GM19455 (cell line): ENCODE results near the gene SPECC1L.
A peak's percentile ranks its signal among the peaks of the same experiment; 100 is the strongest.
"Not testable (repeated sequence)": the region's sequence is repeated elsewhere in the genome, so short reads cannot be mapped to it uniquely, and the experiment has no call there.

Source experiments
- ATAC-seq: cut with Tn5 transposase; IDR thresholded peaks from one replicate; pipeline ENCODE4 v1.9.1; 2021; ENCODE audit not compliant: unreplicated experiment

SPECC1L gene

GRCh38 chr22:24270556-24271385 lies at the start of gene SPECC1L:
TSS of gene SPECC1L (plus strand) at chr22:24270831. CDS start at chr22:24302232, 31,401 bp downstream.
- peak; percentile 78 for ATAC-seq

DNA sequence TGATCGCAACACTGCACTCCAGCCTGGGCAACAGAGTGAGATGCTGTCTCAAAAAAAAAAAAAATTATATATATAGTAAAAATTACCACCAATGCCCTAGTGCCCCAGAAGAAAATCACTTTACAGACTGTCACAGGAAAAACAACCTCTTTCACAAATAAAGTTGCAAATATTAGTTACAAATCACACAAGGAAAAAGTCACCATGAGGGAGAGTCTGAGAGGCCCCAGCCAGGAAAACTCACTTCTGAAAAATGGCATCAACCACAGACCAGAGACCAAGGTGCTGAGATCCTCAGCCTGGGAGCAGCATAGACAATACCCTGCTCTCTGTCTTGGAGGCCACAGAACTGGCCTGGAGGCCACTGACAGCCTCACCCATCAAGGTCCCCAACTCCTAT lies 46.2 kb upstream of the SPECC1L start:
- ATAC-seq: no peak

DNA sequence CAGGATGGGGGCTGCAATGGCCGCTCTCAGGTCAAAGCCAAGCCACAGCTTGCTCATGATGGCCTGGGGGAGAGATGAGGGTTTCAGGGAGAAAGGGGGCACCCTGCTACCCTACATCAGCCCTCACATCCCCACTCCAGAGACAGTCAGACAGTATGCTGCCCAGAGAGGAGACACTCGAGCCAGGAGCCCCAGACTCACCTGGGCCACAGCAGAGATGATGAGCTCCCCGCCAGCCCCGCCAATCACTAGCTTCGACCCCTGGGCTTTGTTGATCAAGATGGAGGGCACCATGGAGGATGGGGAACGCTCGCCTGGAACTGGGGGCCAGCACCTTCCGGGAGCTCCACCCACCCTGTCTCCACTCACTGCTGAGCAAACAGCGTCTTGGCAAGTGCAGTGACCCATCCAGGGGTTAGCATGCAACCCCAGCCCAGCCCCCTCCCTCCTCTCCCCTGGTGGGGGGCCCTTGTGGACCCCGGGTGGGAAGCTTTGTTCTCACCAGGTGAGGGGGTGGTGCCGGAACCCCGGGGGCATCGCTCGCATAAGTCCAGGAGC lies 45.5 kb upstream of the SPECC1L start:
- ATAC-seq: no peak

GRCh38 chr22:24225951-24226350 lies 44.7 kb upstream of the SPECC1L start:
- no peak for ATAC-seq

DNA sequence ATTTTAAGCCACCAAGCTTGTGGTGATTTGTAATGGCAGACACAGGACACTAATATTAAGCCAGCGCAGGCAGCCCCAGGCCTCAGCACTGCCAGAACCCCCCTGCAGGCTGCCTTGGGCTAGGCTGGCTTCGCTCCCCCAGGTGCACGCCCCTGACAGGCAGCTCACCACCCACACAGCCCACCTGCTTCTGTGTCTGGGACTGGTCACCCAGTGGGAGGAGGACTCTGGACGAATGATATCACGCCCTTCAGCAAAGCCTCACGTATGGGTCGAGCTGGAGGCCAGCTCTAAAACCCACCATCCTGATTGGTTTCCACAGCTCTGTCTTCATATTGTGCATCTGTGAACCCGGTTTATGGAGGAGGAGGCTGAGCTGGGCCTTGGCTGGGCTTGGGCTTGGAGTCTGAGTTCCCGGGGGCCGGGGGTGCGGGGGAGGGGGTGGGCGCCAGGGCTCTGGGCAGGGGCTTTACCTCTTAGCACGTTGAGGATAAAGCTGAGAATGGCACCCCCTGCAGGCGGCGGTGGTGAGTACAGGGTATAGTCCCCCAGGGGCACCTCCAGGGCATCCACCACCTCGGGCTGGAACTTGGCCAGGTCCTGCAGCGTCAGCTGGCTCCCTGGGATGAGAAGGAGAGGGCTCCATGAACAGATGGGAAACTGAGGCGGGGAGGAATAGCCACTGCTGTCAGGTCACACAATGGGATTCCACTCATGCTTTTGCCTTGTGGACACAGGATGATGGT lies 39.5 kb upstream of the SPECC1L start:
- no peak for ATAC-seq

DNA sequence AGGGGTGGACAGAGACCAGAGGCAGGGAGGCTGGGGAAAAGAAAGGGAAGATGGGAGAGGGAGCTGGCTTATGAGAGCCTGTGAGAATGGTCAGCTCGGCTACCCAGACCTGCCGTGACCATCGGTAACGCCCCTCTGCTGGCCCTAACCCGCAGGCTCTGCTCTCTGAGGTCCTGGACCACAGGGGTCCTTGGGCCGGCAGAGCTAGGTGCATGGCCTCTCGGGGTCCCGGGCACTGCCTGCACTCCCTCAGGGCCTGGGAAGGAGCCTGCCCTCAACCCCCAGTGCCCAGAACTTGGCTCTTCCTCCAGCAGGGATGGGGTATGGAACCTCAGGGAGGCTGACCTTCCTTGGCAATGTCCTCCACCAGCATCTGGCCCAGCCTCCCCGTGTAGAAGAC lies 38.9 kb upstream of the SPECC1L start:
- no peak for ATAC-seq

DNA sequence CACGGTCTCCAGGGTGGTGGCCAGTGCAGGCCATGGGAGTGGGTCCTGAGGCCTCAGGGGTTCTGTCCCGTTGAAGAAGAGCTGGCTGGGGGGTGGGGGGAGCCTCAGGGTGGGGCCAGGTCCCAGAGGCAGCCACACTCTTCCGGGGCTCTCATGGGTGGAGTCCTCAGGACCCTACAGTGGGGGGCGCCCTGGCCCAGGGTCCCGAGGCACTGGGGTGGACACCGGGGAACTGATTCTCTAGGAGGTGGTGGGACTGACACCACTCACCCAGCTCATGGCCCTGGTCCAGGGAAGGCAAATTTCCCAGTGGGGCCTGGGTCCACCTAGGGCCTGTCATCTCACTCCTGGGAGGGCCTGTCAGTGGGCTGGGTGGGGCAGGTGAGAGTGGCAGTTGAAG lies 38.5 kb upstream of the SPECC1L start:
- no peak for ATAC-seq

GRCh38 chr22:24232725-24233124 lies 37.9 kb upstream of the SPECC1L start:
- no peak for ATAC-seq

GRCh38 chr22:24233235-24233634 lies 37.4 kb upstream of the SPECC1L start:
- no peak for ATAC-seq

DNA sequence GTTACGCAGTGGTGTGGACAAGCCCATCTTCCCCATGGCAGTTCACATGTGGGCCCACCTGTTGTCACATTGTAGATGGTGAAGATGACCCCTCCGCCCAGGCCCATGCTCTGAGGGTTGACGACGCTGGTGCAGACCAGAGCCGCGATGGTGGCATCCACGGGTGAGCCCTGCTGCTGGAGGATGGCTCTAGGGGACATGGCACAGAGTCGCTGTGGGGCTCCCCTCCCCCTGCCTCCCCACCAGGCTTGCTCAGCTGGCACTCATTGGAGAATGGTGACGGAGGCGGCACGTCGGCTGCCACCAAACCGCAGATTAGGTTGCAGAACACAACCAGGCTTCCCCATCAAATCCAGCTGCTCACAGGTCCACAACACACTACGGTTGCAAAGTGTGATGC lies 36.8 kb upstream of the SPECC1L start:
- no peak for ATAC-seq

DNA sequence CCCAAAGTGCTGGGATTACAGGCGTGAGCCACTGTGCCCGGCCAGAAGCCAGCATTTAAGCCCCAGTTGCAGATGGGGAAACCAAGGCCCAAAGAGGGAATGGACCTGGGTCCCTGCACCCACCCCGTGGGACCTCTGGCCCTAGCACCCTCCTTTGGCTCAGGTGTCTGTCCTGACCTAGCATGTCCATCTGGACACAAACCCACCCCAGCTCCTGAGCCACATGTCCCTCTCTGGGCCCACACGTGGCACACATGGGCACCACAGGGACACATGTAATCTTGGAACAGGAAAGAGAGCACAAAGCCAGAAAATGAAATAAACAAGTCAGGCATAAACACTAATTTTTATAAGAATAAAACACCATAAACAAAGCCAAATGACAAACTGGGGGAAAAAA lies 35.3 kb upstream of the SPECC1L start:
- ATAC-seq: no peak

DNA sequence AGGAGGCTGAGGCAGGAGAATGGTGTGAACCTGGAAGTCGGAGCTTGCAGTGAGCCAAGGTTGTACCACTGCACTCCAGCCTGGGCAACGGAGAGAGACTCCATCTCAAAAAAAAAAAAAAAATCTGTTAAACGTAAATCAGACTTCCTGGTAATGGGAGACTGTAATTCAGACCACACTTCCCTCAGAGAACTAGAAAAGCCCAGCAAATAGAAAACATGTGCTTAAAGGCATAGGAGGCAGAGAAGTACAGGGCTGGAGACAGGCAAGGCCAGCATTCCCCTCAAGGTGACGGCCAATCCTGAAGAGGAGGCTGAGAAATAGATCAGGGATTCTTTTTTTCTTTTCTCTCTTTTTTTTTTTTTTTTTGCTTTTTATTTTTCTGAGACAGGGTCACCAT lies 34.0 kb upstream of the SPECC1L start:
- no peak for ATAC-seq

DNA sequence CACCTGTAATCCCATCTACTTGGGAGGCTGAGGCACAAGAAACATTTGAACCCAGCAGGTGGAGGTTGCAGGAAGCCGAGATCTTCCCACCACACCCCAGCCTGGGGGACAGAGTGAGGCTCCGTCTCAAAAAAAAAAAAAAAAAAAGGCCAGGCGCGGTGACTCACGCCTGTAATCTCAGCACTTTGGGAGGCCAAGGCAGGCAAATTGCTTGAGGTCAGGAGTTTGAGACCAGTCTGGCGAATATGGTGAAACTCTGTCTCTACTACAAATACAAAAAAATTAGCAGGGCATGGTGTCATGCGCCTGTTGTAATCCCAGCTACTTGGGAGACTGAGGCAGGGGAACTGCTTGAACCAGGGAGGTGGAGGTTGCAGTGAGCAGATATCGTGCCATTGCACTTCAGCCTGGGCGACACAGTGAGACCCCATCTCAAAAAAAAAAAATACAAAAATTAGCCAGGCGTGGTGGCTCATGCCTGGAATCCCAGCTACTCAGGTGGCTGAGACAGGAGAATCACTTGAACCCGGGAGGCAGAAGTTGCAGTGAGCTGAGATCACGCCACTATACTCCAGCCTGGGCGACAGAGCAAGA lies 32.4 kb upstream of the SPECC1L start:
- ATAC-seq: not testable (repeated sequence)

DNA sequence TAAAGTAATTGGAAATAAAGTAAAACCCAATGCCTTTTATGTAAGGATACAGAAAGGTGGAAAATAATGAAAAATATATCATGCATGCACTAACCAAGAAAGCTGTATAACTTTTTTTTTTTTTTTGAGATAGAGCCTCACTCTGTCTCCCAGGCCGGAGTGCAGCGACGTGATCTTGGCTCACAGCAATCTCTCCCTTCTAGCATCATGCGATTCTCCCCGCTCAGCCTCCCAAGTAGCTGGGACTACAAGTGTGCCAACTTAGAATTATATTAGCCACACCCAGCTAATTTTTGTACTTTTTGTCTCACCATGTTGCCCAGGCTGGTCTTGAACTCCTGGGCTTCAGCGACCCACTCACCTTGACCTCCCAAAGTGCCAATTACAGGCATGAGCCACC lies 30.2 kb upstream of the SPECC1L start:
- no peak for ATAC-seq

DNA sequence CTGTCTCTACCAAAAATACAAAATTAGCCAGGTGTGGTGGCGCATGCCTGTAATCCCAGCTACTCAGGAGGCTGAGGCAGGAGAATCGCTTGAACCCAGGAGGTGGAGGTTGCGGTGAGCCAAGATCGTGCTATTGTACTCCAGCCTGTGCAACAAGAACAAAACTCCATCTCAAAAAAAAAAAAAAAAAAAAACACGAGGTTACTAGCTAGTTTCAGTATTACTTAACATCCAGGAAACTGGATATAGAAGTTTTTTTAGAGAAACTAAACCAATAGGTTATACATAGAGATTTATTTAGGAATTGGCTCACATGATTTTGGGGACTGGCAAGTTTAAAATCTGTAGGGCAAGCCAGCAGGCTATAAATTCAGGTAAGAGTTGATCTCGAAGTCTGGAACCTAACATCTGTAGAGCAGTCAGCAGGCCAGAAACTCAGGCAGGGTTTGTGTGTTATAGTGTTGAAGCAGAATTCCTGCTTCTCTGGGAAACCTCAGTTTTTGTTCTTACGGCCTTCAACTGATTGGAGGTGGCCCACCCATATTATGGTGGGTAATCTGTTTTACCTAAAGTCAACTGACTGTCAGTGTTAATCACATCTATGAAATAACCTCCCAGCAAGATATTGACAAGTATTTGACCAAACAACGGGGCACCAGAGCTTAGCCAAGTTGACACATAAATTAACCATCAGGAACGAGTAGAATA lies 29.5 kb upstream of the SPECC1L start:
- not testable (repeated sequence) for ATAC-seq

GRCh38 chr22:24243417-24243816 lies 27.2 kb upstream of the SPECC1L start:
- ATAC-seq: not testable (repeated sequence)

DNA sequence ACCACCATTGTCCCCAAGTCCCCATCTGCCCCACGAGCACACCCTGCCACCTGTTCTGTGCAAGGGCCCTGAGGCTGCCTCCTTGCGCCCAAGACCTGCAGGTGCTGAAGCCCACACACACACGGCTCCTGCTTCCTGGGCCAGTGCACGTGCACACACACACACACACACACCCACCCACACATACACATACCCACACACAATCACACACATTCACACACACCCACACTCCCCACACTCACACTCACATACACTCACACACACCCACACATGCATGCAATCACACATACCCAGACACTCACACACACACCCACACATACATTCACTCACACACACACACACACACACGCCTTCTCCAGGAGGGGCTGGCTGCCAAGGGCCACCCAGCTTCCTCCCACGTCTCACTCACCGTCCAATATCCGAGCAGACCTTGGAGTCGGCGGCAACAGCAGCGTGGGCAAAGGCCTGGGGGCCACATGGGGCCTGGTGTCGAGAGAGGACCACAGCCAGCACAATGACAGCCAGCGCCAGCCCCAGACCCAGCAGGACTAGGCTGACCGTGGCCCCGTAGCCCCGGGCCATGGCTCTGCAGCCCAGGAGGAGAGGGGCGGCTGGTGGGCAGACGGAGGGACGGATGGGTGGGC lies 26.4 kb upstream of the SPECC1L start:
- ATAC-seq: no peak

- not testable (repeated sequence) for ATAC-seq
Observed at GRCh38 chr22:24245030-24245431, 25.6 kb upstream of the SPECC1L start, which contains the start of gene GGT5. TSS of gene GGT5 (minus strand) at chr22:24245082. CDS start at chr22:24244725, 357 bp downstream.

DNA sequence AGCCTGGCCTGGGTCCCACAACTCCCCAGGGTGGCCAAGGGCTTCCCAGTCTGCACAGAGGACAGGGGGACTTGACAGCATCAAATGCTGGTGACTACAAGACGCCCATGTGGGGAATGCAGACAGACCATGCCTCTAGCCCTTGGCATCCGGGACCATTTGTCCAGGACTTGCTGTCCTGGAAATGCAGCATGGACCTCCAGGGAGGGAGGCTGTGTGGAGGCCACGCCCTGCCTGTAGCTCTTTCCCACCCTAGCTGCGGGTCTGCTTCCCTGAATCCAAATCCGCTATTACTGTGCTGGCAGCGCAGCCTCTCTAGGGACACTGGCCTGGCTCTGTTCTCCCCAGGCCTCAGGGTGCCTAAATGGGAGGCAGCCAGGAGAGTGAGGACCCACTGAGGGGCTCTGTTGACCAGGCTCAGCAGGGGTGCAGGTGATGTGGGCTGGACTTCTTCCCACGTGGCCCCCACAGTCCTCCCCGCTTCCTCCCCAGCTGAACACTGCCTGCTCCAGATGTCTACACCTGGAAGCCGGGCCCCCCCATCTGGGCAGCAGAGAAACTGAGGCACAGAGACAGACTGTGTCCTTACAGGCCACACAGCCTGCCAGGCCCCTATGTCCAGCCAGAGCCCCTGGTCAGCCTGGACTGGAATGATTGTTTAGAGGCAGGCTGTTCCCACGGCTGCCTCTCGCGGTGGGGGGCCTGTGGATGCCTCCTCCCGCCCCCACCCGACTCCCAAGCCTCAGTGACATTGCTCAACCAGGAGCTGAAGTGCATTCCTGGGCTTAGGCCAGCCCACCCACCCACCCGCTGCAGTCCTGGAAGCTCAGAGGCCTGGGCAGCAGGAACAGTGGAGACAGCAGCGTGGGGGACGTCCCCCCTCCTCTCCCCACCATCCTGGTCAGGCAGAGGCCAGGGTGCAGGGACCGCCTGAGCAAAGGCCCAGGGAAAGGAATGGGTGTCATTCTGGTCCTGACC lies 24.8 kb upstream of the SPECC1L start:
- ATAC-seq: not testable (repeated sequence)
